Measurements from ENCODE around the gene RADIL. TPM values are rescaled to one million over a fixed set of nuclear protein-coding genes. Genes with fewer than 3 reads are reported as not detected.

The RADIL gene
- total RNA-seq, 1 donor from 2014 or later = 2.4 TPM

DNA sequence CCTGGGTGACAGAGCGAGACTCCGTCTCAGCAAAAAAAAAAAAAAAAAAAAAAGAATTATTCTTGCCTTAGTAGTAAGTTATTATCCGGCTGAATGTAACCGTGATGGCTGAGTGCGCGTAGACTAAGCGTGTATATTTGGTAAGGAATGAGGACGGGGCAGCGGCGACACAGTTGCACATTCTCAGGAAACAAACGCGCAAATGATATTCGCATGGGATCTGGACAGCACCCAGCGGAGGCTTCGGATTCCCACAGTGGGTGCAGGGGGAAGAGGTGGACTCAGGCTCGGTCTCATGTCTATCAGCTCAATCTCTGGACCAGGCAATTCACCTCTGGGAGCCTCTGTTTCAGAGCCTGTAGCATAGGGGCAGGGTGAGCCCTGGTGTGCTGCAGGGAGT lies 50.8 kb downstream of the RADIL start:
- no peak for DNase-seq (ENCODE audit: low spot score)

DNA sequence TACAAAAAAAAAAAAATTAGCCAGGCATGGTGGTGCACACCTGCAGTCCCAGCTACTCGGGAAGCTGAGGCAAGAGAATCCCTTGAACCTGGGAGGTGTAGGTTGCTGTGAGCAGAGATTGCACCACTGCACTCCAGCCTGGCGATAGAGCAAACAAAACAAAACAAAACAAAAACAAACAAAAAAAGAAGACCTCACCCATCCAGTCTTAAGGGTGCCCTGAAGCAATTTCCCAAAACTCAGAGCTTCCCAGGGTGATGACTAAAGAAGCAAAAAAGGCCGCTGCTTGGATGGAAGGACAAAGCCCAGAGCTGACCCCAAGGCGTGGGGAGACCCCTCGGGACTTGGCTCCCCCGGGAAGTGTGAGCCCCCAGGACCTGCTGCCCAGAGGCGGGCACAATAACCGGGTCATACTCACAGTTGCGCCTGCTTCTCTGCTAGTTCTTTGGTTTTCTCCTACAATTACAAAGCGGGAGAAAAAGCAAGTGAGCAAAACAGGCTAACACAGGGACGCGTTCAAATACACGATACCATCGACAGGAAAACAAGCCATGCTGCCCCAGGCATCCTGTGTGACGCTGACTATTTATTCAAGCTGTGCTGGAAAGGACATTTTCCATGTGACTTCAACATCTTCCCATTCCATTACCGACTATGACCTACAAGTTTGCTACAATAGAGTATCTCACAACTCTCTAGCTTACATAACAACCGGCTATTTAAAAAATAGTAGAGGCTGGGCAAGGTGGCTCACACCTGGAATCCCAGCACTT lies 51.6 kb downstream of the RADIL start:
- DNase-seq (ENCODE audit: low spot score) = no peak

DNA sequence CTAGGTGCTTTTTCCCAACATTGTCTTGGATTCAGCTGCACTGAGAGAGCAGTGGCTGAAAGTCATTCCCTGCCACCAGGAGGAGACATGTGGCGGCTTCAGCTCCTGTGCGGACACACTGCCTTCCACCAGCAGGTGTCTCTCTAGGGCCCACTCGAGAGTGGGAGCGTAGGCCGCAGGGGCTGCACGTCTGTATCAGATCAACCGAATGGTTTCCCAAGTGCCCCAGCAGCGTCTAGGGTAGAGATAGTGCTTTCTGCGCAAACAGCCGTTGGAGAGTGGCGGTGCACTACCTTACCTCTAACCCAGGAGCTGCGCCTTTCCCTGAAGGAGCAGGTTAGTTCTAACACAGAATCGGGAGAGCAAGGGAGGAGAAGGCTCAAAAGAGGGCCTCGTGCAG lies 53.3 kb downstream of the RADIL start:
- peak; percentile 59 for DNase-seq (ENCODE audit: low spot score)

DNA sequence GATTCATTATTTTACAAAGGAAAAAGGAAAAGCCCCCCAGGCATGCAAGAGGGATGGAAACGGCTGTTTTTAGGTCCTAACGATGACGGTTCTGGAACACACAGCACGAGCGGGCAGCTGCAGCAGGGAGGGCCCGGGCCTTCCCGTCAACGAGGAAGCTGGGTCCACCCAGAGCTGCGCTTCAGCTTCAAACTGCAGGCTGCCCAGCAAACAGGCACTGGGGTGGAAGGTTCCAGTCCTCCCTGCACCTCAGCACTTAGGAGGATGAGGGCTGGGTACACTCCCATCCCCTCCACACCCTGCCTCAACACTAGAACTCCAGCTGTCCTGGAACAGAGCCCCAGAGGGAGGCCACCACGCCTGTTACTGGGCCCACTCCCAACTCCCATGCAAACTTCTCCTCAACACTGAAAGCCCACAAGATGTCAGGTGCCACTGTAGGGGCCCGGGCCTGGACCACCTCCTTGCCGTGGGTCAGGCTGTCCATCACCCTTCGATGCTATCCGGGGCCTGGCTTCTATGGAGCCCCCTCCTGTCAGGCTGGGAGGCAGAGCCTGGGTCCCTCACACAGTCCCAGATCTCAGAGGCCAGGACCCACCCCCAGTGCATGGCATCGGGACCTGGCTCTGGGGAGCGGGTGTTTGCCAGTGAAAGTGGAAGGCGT lies 54.7 kb downstream of the RADIL start:
- DNase-seq (ENCODE audit: low spot score) = no peak

DNA sequence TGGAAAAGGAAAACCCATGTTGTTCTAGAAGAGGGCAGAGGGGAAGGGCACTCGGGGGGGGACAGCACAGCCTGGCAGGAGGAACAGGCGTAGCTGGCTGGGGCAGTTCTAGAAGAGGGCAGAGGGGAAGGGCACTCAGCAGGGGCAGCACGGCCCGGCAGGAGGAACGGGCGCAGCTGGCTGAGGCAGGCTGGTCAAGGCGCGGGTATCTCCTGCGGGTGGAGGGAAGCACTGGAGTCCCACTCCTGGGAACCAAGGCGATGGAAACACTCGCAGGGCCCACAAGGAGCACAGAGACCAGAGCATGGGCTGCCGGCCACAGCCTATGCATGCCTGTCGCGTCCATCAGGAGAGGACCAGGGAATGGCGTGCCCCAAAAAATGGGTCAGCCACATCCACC lies 58.4 kb downstream of the RADIL start:
- DNase-seq (ENCODE audit: low spot score) = no peak

DNA sequence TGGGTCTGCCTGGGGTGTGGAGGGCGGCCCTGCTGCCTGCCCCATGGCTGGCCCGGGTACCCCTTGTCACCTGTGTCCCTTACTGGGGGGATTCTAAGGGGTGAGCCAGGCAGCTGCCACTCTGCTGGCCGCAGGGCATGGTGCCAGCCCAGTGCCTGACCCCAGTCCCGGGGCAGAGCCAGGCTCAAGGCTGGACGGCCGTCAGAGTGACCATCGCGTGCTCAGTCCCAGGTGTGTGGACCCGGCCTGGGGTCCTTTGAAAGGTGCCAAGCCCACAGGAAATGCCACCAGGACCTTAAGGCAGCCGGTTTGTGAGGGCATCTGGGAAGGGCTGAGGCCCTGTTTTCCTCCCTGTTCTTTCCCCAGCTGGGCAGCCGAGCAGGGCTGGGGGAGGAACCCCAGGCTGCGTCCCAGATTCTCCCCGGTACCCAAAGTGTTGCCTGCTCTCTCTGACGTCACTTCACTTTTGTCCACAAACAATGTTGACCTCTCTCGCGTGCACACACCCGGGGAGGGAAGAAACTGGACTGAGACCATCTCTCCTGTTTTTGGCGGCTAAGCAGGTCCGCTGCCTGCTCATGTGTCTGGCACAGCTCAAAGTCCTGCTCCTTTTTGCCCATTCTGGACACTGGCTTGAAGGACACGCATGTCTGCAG lies 59.3 kb downstream of the RADIL start:
- DNase-seq (ENCODE audit: low spot score) = no peak

DNA sequence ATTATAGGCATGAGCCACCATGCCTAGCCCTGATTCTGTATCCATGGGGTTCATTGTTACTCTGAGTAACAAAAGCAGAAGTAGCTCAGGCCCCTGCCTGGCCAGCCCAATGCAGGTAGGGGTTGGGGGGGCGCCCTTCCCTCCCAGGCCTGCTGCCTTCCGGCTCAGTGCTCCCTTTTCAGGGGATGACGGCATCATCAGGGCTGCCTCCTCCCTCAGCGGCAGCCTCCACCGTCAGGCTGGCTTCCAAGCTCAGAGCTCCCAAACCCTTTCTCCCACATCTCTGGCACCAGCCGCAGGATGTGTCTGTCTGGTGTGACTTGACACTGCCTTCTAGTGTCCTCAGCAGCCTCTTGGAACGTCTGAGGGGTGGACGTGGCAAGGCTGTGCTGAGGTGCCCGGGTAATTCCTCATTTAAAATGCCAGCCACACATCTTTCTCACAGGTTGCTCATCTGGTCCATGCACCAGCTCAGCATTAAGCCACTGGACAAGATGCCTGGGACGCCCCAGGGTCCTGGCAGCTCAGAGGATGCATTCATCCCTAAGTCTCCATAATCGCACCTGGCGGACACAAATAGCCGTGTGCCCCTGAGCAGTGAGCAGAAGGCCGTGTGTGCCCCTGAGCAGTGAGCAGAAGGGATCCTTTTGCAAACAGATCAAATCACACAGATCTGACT lies 59.9 kb downstream of the RADIL start:
- DNase-seq (ENCODE audit: low spot score) = no peak

DNA sequence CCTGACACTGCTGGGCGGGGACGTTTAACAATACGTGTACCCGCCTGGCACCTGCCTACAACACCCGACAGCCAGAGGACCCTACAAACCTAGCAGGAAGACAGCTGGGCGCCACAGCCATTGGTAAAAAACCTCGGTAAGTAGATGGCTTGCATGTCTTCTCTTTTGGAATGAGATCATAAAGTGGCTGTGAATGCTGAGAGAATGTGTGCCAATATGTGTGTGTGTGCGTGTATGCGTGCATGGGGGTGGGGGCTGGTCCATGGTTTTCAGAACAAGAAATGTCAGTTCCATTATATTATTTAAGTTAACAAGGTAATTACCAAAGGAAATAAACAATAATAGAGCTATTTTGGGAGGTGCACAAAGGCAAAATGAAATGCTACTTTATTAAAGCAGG lies 60.8 kb downstream of the RADIL start:
- no peak for DNase-seq (ENCODE audit: low spot score)

DNA sequence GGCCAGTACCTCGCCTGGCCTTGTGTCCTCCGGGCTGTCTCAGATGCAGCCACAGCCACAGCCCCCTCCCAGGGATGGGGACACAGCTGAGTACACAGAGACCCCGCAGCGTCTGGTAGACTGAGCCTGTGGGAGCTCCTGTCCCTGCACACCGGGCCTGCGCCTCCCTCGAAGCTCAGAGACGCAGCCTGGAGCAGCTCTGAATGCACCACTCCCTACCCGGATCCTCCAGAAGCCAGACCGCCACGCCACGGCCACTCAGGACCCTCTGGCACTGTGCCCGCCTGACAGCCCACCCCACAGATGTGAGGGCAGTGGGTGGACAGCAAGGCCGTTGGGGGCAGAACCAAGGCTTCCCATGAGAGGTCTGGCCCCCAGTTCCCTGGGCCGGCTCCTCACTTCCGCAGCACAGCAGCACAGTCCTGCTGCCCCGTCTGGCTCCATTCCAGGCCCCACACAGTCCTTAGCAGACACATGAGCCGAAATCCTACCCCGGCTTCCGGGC lies 62.5 kb downstream of the RADIL start:
- DNase-seq (ENCODE audit: low spot score) = no peak

DNA sequence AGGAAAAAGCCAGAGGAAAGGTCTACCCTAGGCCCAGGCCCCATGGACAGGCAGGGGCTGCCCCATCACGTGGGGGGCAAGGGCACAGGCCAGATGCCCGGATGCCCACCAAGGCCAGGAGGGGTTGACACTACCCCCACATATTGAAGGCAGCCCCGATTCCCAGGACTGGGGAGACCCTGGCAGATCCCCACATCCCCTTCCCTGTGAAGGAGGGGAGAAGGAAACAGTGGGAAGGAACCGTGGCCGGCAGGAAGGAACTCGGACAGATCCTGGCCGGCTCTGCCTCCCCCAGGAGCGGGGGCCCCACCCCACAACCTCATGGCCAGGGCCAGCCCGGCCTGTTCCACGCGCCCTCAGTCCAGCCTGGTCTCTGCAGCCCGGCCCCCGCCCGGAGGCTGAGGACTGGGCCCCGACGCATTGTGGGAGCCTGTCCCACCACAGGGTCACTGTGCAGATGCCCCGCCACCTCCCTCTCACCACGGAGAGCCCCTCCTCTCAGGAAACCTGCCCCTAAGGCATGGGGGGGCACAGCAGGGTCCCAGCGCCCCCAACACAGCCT lies 63.0 kb downstream of the RADIL start:
- DNase-seq (ENCODE audit: low spot score) = no peak

DNA sequence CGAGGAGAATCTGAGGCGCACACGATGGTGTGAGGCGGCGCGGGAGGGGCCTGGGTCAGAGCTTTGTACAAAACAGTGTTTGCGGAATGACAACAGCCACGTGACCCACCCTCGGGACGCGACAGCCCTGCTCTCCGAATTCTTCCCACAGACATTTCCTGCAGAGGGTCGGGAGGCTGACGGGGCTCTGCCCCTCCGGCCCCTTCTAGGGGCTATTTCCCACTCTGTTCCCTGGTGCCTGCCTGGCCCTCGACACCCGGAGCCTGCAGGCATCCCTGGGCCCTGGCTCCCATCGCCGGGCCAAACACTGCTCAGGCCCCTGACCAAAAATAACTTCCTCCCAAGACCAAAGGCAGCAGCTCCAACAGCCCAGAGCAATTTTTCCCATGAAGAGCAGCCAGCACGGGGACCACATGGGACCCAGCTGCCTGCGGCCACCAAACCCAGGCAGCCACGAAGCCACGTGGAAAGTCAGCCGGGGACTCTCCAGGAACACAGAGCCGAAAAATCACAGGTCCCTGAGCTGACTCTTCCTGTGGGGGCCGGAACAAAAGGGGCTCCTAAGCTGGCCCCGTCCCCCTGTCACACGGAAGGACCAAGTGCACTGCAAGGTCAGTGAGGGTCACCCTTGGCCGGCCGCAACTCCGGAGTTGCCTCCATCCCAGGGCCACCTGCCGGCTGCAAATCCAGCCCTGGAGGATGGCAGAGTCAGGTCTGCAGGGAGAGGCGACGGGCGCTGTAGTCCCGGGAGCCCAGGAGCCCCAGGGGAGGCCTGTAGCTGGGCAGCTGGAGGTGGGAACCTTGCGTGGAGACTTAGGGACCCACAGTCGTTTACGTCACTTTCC lies 63.7 kb downstream of the RADIL start:
- DNase-seq (ENCODE audit: low spot score) = no peak

DNA sequence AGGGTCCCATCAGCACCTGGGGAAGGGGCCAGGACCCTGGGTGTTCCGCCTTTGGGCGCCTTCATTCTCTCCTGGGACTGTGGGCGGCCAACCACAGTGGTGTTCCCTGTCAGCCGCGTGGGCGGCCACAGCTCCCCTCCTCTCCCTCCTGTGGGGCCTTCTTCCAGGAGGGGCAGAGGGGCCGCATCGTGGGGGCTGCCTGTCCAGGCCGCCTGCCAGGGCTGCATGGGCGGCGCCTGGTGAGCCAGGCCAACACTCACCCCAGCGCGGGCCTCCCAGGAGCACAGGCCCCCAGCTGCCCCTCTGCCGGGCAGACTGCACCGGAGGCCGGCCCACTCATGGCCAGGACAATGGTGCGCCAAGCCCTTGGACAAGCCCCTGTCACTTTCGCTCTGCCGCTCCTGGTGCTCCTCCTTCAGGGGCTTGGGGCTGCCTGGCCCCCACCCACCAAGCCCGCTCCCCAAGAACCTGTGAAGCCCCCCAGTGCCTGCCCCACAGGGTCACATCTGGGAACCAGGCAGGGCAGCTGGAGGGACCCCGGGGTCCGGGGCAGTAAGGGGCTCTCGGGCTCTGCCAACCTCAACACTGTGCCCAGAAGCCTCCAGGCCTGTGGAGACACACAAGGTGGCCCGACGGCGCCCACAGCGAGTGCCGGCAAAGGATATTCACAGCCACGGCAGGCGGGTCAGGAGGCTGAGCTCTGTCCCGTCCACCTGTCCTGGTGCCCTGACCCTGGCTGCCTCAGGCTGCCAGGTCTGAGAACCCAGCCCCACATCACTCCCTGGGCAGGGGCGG lies 65.3 kb downstream of the RADIL start:
- DNase-seq (ENCODE audit: low spot score) = no peak

DNA sequence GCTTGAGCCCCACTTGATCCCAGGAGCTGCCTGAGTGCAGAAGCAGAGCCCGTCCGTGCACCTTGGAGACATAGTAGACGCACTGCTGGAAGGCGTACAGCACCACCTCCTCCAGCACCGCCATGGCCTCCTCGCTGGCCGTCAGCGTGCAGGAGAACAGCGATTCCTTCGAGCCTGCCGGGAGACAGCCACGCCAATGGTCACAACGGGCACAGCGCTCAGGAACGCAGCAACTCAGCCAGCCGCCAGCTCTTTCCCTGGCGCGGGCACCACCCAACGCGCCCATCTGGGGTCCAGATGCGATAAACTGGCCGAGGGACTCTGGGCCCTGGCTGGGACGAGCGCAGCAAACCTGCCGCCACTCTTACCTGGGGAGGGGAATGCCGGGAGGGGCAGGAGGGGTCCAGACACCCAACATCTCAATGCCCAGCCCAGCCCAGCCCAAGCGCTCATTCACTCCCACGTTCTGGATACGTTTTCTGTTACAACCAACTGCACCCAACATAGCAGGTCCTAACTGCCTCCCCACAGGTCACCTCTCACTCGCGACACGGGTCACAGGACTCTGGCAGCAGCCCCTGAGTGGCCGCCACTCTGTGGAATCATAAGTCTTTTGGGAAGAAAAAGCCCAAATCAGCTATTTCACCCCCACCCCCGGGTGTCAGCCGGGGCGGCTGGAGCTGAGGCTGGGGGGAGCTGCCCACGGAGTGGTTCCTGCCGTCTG lies 66.2 kb downstream of the RADIL start:
- DNase-seq (ENCODE audit: low spot score) = no peak

DNA sequence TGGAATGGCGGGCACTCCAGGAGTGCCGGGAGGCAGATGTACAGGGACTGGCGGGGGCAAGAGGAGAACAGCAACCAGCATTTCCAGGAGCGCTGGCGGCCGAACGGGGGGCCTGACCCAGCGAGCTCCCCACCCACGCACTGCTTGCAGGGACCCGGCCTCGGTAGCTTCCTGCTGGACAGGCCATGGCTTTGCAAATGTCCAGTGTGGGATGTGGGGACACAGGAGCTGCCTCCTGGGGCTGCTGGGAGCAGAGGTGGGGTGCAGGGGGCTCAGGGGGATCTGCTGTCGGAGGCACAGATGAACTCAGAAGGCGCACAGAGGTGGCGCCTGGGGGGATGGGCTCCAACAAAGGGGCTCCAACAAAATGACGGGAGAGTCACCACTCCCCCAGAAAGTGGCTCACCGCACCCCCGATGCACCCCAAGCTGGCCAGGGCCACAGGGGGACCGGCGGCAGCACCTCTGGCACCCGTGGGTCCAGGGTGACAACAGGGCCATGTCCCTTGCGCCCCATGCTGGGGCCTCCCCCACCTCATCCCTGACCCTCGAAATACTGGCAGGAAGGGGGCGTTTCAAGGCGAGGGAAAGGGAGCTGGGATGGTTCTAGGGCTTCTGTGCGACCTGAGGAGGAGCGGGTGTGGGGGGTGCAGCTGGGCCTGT lies 67.0 kb downstream of the RADIL start:
- no peak for DNase-seq (ENCODE audit: low spot score)

DNA sequence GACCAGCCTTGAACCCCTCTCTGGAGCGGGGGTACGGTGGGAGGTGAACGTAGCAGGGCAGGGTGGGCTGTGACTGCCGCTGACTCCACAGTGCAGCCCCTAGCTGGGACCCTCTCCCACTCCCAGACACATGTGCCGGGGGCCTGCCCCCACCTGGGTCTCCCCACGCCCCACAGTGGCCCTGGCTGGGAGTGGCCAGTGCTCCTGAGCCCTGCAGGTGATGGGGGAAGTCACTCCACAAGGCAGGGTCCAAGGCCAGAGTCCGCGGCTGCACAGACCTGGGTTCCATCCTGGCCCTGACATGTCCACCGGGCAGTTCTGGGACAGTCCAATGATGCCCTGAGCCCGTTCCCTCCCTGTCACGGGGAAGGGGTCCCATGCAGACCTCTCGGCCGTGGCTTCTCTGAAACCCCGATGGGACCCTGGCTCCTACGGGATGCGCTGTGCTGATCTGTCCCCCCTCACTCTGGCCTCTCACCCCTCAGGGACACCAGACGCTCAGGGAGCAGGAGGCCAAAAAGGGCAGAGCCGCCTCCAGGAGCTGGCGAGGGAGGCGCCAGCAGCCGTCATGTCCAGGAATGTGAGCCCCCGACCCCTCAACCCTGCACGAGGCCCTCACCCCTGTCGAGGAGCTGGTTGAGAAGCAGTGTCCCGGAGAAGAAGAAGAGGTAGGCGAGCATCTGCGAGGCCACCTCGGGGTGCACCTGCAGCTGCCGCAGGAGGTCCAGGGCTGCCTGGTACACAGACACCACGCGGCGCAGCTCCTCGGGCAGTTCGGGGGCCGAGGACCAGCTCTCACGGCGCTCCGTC lies 67.7 kb downstream of the RADIL start:
- DNase-seq (ENCODE audit: low spot score) = no peak

DNA sequence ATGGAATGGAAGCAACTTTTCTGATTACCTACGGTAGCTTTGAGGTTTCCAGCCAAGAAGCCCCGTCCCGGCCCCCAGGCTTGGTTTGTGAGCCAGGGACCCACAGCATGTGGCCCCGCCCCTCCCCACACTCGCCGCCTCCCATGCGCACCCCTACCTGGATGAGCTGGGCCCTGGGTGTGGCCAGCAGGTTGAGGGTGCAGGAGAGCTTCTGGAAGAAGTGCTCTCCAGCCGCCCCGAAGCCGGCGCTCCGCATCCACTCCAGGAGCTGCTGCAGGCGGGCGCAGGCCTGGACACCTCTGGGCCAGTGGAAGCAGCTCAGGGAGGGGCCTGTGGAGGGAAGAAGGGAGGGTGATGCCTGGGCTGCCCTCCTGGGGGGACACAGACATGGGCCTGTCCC lies 68.4 kb downstream of the RADIL start:
- no peak for DNase-seq (ENCODE audit: low spot score)

DNA sequence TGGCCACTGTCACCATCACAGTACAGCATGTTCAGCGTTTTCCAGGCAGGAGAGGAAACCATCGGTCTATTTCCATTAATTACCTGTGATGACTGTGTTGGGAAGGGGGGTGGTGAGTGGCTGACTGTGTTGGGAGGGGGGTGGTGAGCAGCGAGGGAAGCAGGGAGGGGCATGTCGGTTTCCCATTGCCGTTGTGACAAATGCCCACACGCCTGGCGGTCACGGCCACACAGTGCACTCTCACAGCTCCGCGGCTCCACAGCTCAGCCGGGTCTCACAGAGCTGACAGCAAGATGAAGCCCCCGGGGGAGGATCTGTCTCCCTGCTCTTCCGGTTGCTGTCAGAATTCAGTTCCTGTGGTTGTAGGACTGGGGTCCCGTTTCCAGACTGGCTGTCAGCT lies 69.1 kb downstream of the RADIL start:
- no peak for DNase-seq (ENCODE audit: low spot score)

DNA sequence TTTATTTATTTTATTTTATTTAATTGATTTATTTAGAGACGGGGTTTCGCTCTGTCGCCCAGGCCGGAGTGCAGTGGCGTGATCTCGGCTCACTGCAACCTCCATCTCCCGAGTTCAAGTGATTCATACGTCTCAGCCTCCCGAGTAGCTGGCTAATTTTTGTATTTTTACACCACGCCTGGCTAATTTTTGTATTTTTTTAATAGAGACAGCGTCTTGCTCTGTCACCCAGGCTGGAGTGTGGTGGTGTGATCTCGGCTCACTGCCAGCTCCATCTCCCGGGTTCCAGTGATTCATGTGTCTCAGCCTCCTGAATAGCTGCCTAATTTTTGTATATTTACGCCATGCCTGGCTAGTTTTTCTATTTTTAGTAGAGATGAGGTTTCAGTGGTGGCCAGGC lies 73.8 kb downstream of the RADIL start:
- DNase-seq (ENCODE audit: low spot score) = no peak

Data from mucosa of gallbladder (tissue), 1 donor.